SK-N-SH treated with all-trans-retinoic acid at 6 μM for 48 hours (cell line): ENCODE measurements around the gene TDRD3.
A peak's percentile ranks its signal among the peaks of the same experiment; 100 is the strongest.
"Not testable (repeated sequence)": the region's sequence is repeated elsewhere in the genome, so short reads cannot be mapped to it uniquely, and the experiment has no call there.

Experiments used
- ATAC-seq: fragments of 200-7000 bp; cut with Tn5 transposase; 3 replicates; pipeline ENCODE4 v1.9.1; 2020; ENCODE audit warnings: mild to moderate bottlenecking, moderate library complexity
- ARNTL ChIP-seq: fragments of 450-650 bp; formaldehyde crosslinking; IDR thresholded peaks from 2 replicates; pipeline ENCODE4 v1.5.0; 2020; ENCODE audit warnings: low read depth, mild to moderate bottlenecking, moderate library complexity, borderline replicate concordance
- BACH2 ChIP-seq: fragments of 250-450 bp; sonication (Bioruptor Pico); IDR thresholded peaks from 2 replicates; pipeline ENCODE4 v1.9.0; 2021; ENCODE audit warnings: mild to moderate bottlenecking, borderline replicate concordance
- CREB5 ChIP-seq: fragments of 250-450 bp; sonication (Bioruptor Pico); IDR thresholded peaks from 2 replicates; pipeline ENCODE4 v1.5.1; 2020; ENCODE audit warnings: low read depth, mild to moderate bottlenecking, moderate library complexity
- CSDC2 ChIP-seq: fragments of 250-450 bp; sonication (Bioruptor Pico); IDR thresholded peaks from 2 replicates; pipeline ENCODE4 v1.5.0; 2020; ENCODE audit warnings: mild to moderate bottlenecking, moderate library complexity
- CSRNP3 ChIP-seq: fragments of 250-450 bp; sonication (Bioruptor Pico); IDR thresholded peaks from 2 replicates; pipeline ENCODE4 v1.5.1; 2021; ENCODE audit warnings: mild to moderate bottlenecking, moderate library complexity
- ESRRG ChIP-seq: fragments of 250-450 bp; sonication (Bioruptor Pico); IDR thresholded peaks from 2 replicates; pipeline ENCODE4 v1.6.1; 2021; ENCODE audit warnings: mild to moderate bottlenecking
- ISL1 ChIP-seq: fragments of 250-450 bp; sonication (Bioruptor Pico); IDR thresholded peaks from 2 replicates; pipeline ENCODE4 v2.1.2; 2022; ENCODE audit warnings: mild to moderate bottlenecking, moderate library complexity
- OSR1 ChIP-seq: fragments of 250-450 bp; sonication (Bioruptor Pico); IDR thresholded peaks from 2 replicates; pipeline ENCODE4 v1.8.0; 2022; ENCODE audit warnings: moderate library complexity, mild to moderate bottlenecking, inconsistent platforms
- PATZ1 ChIP-seq: fragments of 250-450 bp; sonication (Bioruptor Pico); IDR thresholded peaks from 2 replicates; pipeline ENCODE4 v1.8.0; 2020; ENCODE audit warnings: mild to moderate bottlenecking, moderate library complexity, borderline replicate concordance
- POU6F1 ChIP-seq: fragments of 250-450 bp; sonication (Bioruptor Pico); IDR thresholded peaks from 2 replicates; pipeline ENCODE4 v1.8.0; 2021; ENCODE audit warnings: low read depth, mild to moderate bottlenecking, moderate library complexity, borderline replicate concordance
- PPARA ChIP-seq: fragments of 250-450 bp; sonication (Bioruptor Pico); IDR thresholded peaks from 2 replicates; pipeline ENCODE4 v1.5.0; 2020; ENCODE audit warnings: mild to moderate bottlenecking, borderline replicate concordance
- RARB ChIP-seq: fragments of 250-450 bp; sonication (Bioruptor Pico); IDR thresholded peaks from 2 replicates; pipeline ENCODE4 v1.8.0; 2021; ENCODE audit warnings: mild to moderate bottlenecking, moderate library complexity
- SNAI2 ChIP-seq: fragments of 250-450 bp; sonication (Bioruptor Pico); IDR thresholded peaks from 2 replicates; pipeline ENCODE4 v1.5.0; 2020; ENCODE audit warnings: mild to moderate bottlenecking, moderate library complexity
- TCF4 ChIP-seq: fragments of 250-450 bp; sonication (Bioruptor Pico); IDR thresholded peaks from 2 replicates; pipeline ENCODE4 v1.8.0; 2021; ENCODE audit warnings: mild to moderate bottlenecking, moderate library complexity, borderline replicate concordance
- TSHZ2 ChIP-seq: fragments of 250-450 bp; sonication (Bioruptor Pico); IDR thresholded peaks from 2 replicates; pipeline ENCODE4 v1.5.0; 2020; ENCODE audit warnings: mild to moderate bottlenecking, moderate library complexity
- ZC3H10 ChIP-seq: fragments of 250-450 bp; sonication (Bioruptor Pico); IDR thresholded peaks from 2 replicates; pipeline ENCODE4 v1.5.1; 2021; ENCODE audit warnings: mild to moderate bottlenecking, moderate library complexity
- ZFP3 ChIP-seq: fragments of 250-450 bp; sonication (Bioruptor Pico); IDR thresholded peaks from 2 replicates; pipeline ENCODE4 v1.5.0; 2020; ENCODE audit warnings: mild to moderate bottlenecking, moderate library complexity
- ZFP30 ChIP-seq: fragments of 450-650 bp; formaldehyde crosslinking; IDR thresholded peaks from 2 replicates; pipeline ENCODE4 v1.5.0; 2022; ENCODE audit warnings: mild to moderate bottlenecking, moderate library complexity
- ZNF565 ChIP-seq: fragments of 450-650 bp; formaldehyde crosslinking; conservative IDR thresholded peaks from 2 replicates; pipeline ENCODE4 v1.5.0; 2020; ENCODE audit warnings: low read depth, mild to moderate bottlenecking, moderate library complexity
- ZNF70 ChIP-seq: fragments of 450-650 bp; formaldehyde crosslinking; IDR thresholded peaks from 2 replicates; pipeline ENCODE4 v1.5.0; 2020; ENCODE audit warnings: mild to moderate bottlenecking, moderate library complexity
- ZNF8 ChIP-seq: fragments of 450-650 bp; formaldehyde crosslinking; IDR thresholded peaks from 2 replicates; pipeline ENCODE4 v1.5.0; 2020; ENCODE audit warnings: mild to moderate bottlenecking, moderate library complexity

Gene TDRD3

GRCh38 chr13:60370343-60370742, 26.7 kb upstream of the TDRD3 start:
- ATAC-seq, result no peak
- no peak for TF ChIP-seq ZC3H10 (CRISPR knock-in tag)

GRCh38 chr13:60372141-60372540, 24.9 kb upstream of the TDRD3 start:
- no peak for TF ChIP-seq TSHZ2 (CRISPR knock-in tag)
- no peak for TF ChIP-seq OSR1 (CRISPR knock-in tag)
- no peak for TF ChIP-seq ZFP3 (CRISPR knock-in tag)
- TF ChIP-seq RARB (CRISPR knock-in tag), result no peak
- TF ChIP-seq ZNF8 (CRISPR knock-in tag), result no peak
- no peak for TF ChIP-seq ZFP30 (CRISPR knock-in tag)
- no peak for TF ChIP-seq ISL1 (CRISPR knock-in tag)
- no peak for TF ChIP-seq ESRRG
- no peak for TF ChIP-seq ZC3H10 (CRISPR knock-in tag)
- TF ChIP-seq PATZ1 (CRISPR knock-in tag), result no peak
- ATAC-seq, result no peak

- ATAC-seq, result not testable (repeated sequence)
Measured at GRCh38 chr13:60379282-60379681, 17.7 kb upstream of the TDRD3 start.

- ATAC-seq, result peak; percentile 60; the same call in 2 of the 3 replicates
- no peak for TF ChIP-seq PPARA
- no peak for TF ChIP-seq BACH2 (CRISPR knock-in tag)
- no peak for TF ChIP-seq CREB5 (CRISPR knock-in tag)
- no peak for TF ChIP-seq ZC3H10 (CRISPR knock-in tag)
- TF ChIP-seq ARNTL (CRISPR knock-in tag), result no peak
- TF ChIP-seq CSDC2 (CRISPR knock-in tag), result no peak
- no peak for TF ChIP-seq RARB (CRISPR knock-in tag)
- TF ChIP-seq SNAI2 (CRISPR knock-in tag), result no peak
- TF ChIP-seq ESRRG, result no peak
- no peak for TF ChIP-seq ZNF8 (CRISPR knock-in tag)
- no peak for TF ChIP-seq TCF4 (CRISPR knock-in tag)
- no peak for TF ChIP-seq ZFP3 (CRISPR knock-in tag)
- no peak for TF ChIP-seq OSR1 (CRISPR knock-in tag)
- no peak for TF ChIP-seq POU6F1 (CRISPR knock-in tag)
- no peak for TF ChIP-seq TSHZ2 (CRISPR knock-in tag)
- no peak for TF ChIP-seq ZNF565
- TF ChIP-seq CSRNP3 (CRISPR knock-in tag), result no peak
- TF ChIP-seq PATZ1 (CRISPR knock-in tag), result no peak
- TF ChIP-seq ZNF70, result no peak
- no peak for TF ChIP-seq ISL1 (CRISPR knock-in tag)
Measured at GRCh38 chr13:60379837-60380565, 17.0 kb upstream of the TDRD3 start.
